CD4-positive, alpha-beta T cell treated with Interleukin-1 beta for 1 hour (primary cell): ENCODE data around the gene SPINK2.

Experiments used
- DNase-seq, 2 donors: peaks; one replicate each; pipeline ENCODE4 v3.0.0-alpha.2; 2020 to 2022

SPINK2 gene

DNA sequence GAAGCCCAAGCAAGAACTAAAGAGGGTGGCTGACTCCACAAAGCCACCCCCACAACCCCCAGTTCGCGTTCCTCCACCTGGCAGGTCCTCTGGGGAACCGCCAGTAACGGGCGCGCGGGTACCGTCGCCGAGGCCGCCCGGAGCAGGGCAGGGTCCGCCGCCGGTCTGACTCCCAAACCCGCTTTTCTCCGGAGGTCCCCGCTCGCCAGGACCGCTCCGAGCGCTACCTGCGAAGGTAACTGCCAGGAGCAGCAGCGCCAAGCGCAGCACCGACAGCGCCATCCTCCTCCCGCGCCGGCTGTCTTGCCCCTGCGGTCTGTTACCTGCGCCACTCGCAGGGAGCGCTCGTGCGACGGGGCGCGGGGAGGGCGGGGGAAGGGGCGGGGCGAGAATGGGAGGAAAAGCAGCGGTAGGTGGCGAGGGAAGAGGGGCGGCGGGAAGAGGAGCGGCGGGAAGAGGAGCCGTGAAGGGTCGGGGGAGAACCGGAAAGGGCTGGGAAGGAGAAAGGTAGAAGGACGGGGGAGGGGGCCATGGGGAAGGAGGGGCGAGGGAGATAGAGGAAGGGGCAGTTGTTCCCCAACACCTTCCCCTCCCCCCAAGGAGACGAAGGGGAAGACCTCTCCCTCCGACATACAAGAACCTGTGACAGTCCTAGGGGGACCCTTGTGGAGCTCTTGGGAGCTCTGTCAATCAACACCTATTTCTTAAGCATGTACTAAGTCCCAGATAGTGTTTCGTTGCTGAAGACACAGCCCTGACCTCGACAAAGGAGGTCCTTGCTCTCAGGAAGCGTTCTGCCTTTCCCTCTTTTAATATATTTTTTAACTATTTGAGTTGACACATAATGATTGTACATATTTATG is at the start of gene SPINK2:
TSS of gene SPINK2 (minus strand) at position 321 of the 863 bp plus-strand sequence. CDS start at position 282, 39 bp downstream.
- DNase-seq = peak; percentile 70

DNA sequence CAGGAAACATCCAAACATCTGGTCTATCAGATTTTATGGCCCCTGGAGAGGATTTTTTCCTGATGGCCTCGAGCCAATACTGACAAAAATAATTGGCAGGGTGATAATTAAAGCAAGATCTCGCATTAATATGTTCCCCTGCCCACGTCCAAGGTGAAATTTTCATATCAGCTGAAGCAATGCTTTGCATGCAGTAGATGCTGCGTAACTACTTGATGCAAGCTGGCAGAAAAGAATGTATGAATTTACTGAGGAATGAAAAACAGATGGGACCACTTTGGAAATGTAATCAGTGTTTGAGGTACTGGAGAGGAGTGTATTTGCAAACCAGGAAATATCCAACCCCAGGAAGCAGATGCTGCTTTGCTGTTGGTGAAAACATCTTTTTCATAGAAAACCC is 49.4 kb upstream of the SPINK2 start:
- DNase-seq = no peak

DNA sequence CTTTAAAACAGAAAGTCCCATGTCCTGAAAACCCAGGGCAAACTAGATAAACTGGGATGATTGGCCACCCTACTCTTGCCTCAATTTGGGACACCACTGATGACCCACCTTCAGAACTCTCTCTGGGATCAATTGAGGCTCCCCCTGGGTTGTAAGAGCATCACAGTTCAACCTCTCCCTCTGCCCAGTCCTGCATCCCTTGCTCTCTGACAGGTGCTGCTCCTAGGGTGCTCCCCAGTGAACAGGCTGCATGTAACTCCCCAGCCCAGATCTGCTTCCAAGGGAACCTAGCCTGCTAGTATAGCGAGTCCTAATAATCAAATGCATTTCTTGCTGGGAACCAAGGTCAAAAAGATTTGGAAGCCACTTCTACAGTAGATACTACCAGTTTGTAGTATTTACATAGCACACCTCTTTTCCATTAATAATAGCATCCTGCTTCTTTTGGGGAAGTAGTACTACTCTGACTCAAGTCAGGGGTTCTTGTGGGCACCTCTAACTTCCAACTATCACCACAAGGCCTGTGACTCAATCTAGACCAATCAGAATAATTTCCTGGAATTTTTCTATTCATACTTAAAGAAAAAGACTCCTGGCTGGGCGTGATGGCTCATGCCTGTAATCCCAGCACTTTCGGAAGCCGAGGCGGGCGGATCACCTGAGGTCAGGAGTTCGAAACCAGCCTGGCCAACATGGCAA is 42.1 kb upstream of the SPINK2 start:
- DNase-seq = no peak

DNA sequence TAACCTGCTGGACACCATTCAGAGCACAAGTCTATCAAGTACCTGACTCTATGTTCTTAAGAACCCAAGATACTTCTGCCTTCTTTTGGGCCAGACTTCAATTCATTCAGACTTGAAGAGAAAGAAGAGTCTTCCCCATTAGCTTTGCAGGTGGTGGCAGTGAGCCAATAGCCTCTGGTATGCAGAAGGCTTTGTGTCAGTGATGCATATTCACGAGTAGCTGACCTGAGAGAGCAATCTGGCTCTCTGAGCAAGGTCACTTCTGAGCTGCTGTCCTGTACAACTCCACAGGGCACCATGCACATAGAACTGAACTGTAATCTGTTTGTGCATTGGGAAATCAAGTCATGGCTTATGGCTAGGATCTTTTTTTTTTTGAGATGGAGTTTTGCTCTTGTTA is 39.9 kb upstream of the SPINK2 start:
- DNase-seq = no peak

DNA sequence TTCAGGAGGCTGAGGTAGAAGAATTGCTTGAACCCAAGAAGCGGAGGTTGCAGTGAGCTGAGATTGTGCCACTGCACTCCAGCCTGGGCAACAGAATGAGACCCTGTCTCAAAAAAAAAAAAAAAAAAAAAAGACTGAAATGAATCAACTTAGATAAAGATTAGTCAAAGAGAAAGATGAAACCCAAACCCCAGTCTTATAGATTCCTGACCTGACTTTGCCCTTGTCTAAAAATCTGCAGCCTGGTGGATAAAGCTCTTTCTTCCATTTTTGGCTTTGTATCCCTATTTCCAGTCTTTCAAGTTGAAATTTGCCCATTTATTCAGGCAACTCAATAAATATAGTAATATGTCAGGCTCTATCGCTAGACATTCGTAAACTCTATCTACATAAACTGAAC is 39.3 kb upstream of the SPINK2 start:
- DNase-seq = no peak

DNA sequence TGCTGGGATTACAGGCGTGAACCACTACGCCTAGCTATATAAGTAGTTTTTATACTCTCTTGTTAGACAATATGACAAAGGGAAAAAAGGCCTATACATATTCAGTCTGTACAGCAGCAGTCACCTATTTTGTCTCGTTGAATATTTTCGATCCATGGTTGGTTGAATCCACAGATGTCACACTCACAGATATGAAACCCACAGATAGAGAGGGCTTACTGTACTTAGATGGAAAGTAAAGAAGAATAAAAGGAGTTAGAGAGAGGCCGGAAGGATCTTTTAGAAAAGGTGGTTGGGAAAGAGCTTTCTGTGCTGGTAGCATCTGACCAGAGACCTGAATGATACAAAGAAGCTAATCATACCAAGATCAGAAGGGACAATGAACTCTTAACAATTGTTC is 38.3 kb upstream of the SPINK2 start:
- DNase-seq = no peak

- no peak for DNase-seq
These were observed 36.3 kb upstream of the SPINK2 start for GRCh38 chr4:56857601-56858309.

DNA sequence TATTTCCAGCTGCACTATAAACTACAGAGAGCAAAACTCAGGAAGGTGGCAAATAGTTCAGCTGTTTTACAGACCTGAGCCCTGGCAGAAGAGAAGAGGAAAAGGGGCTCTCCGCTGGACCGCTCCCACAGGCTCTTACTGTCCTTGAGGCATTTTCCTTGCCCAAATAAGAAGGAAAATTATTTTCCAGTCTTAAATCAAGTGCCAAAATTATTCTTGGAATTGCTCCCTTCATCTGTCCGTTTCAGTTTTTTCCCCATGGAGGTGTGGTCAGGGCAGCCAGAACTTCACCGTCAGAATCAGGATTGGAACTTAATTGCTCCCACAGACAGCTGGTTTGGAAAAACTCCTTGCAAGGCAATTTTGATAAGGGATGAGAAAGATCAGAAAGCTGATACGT is 35.2 kb upstream of the SPINK2 start:
- no peak for DNase-seq

- DNase-seq = no peak
These were observed 29.4 kb upstream of the SPINK2 start for GRCh38 chr4:56850910-56851309.

GRCh38 chr4:56844802-56845580 is 23.5 kb upstream of the SPINK2 start:
- no peak for DNase-seq

DNA sequence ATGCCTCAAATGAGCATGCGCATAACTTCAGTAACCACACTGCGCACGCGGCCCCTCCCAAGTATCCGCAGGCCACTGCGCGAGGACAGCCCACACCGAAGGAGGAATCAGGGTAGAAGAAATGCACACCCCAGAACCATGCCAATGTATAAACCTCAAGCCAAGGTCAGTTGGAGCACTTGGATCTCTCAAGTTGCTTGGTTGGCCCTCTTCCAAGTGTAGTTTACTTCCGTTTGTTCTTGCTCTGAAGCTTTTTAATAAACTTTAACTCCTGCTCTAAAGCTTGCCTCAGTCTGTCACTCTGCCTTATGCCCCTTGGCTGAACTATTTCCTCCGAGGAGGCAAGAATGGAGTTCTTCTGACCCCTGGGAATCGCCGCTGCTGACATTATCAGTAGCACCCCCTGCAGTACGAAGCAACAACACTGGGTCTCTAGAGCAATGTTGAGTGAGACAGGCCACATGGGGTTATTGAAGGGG is 22.0 kb upstream of the SPINK2 start:
- no peak for DNase-seq

GRCh38 chr4:56840559-56840958 is 19.1 kb upstream of the SPINK2 start:
- DNase-seq = no peak

- no peak for DNase-seq
These were observed 7.5 kb upstream of the SPINK2 start for GRCh38 chr4:56828784-56829535.

- DNase-seq = no peak
These were observed 2.6 kb upstream of the SPINK2 start for GRCh38 chr4:56823933-56824600.

GRCh38 chr4:56818797-56819196 is 2.7 kb downstream of the SPINK2 start:
- no peak for DNase-seq

GRCh38 chr4:56817840-56818491 is 3.5 kb downstream of the SPINK2 start:
- DNase-seq = peak in 1 of 2 donors; percentile 25

DNA sequence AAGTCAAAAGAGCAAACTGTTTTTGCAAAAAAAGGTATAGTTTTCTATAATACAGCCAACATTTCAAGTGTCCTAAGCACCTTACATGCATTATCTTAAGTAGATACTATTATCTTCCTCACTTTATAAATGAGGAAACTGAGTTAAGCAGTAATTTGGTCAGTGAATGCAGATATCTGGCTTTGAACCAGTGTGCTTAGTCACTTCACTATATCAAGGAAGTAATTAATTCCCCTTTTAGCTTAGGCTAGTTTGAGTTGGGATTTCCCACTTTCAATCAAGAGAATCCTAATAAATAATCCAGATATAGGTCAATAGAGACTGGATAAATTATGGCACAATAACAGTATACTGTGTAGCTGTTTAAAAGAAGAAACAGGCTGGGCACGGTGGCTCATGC is 14.8 kb downstream of the SPINK2 start:
- no peak for DNase-seq

- DNase-seq = no peak
These were observed 16.9 kb downstream of the SPINK2 start for GRCh38 chr4:56804551-56804950.

DNA sequence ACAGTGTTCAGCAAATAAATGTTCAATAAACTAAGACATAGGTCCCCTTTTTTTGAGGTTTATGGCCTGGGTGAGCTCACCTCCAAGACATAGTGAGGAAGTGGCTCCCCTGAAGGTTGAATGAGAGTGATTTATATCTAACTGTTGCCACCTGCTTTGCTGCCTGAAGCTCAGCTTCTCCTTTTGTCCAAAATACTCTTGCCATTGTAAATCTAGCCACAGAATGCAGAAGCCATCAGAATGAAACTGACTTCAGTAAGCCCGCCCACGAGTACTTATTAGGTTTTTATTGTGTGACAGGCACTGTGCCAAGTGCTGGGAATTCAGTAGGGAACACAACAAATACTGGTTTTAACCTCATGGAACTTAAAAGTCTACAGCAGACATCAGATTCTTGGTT is 18.0 kb downstream of the SPINK2 start:
- DNase-seq = peak; percentile 1 to 9
